Left cardiac atrium (tissue), 4 donors: ENCODE results near the gene ENTPD8. TPM values are rescaled to one million over a fixed set of nuclear protein-coding genes. Genes with fewer than 3 reads are reported as not detected.
A peak's percentile ranks its signal among the peaks of the same experiment; 100 is the strongest.
"Not testable (repeated sequence)": the region's sequence is repeated elsewhere in the genome, so short reads cannot be mapped to it uniquely, and the experiment has no call there.

ENCODE experiments used
- ATAC-seq, 2 donors: fragments of 200-7000 bp; cut with Tn5 transposase; one replicate each; pipeline ENCODE4 v1.9.1; 2020; ENCODE audit warnings: mild to moderate bottlenecking in 2 of 2, moderate library complexity in 2 of 2
- DNase-seq: peaks from one replicate; pipeline ENCODE4 v3.0.0-alpha.2; 2020
- intact Hi-C, 2 donors: fragments of 100-400 bp; cut with DNase I; formaldehyde crosslinking; loops; one replicate each; pipeline versions ENCODE4 v1.14.1 to v1.15.1; 2022 to 2023
- total RNA-seq, 2 donors: library from RNA; stranded (reverse); fragmentation: NEBNext Ultra II Directional; extraction: Animal tissue kit (Norgen Biotek cat#: 25700); gene quantifications; one replicate each; pipeline ENCODE4 v1.2.1, GENCODE V29; 2021
- donor health status: DM: no; HTN: yes; CAD: no.
- donor health status: DM: no; HTN: yes; CAD: no; lungs with severe emphysema.
- donor health status: DM: yes; HTN: yes; CAD: no.
- donor health status: Dilated cardiomyopathy.

The ENTPD8 gene
- total RNA-seq, 2 donors from 2014 or later = not detected

DNA sequence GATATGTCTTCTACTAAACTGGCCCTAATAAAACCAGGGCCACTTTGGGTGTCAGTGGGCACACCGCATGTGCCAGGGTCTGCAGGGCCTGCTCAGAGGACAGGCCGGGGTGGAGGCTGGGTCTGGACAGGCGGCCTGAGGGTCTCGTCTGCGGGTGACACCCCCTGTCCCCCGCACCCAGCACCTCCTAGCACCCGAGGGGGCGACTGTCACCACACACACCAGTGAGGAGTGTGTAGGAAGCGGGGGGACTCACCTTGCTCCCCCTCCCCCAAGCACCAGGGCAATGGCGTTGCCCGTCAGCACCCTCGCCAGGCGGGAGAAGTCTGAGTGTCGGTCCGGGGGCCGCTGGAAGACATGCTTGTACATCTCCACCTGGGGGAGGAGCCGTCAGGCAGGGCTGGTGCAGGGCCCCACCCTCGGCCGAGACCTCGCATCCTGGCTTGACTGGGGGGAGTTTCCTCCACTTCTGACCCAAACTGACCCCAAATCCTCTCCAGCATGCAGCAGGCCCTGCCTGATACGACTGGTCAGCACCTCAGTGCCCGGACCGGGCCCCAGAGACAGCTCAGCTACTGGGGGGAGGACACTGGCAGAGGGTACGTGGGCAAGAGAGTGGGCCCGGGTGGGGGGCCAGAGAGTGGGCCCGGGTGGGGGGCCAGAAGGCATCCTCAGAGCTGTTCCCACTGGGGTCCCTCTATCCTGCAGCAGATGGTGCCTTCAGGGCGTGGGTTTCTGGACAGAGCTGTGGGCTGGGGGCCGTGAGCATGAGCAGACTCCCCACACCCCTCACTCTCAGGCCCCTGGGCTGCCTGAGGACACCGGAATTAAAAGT, 36.8 kb upstream of the ENTPD8 start:
- DNase-seq (peak; percentile 15), ATAC-seq (no peak)
- intact Hi-C loops = no loop called here

DNA sequence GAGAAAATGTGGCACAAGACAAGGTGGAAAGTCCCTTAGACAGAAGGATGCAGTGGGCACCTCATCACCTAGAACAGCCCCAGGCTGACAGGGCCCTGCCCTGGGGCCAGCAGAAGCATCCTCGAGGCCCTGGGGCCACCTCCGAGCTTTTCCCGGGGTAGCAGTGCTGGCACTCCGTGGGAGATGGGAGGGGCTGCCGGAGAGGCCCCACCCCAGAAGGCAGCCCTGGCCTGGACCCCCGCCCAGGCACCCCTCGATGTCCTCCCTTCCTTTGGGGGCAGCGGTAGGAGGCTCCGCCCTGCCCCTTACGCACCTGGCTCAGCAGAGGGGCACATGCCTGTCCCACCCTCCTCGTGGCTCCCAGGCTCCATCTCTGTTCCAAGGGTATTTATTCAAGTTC, 35.7 kb upstream of the ENTPD8 start:
- DNase-seq (peak; percentile 12), ATAC-seq (no peak)
- intact Hi-C loops = no loop called here

DNA sequence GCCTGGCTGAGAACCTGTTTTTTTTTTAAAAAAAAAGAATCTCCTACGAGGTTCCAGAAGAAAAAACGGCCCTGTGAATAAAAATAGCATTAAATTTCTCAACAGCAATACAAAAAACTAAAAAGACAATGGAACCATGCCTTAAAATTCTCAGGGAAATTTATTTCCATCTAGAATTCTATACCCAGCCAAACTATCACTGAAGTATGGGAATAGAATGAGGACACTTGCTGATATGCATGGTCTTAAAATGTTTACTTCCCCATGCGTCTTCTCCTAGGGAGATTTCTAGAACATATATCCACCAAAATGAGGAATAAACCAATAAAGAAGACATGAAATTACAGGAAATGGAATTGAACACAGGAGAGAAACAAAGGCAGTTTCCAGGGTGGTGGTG, 34.5 kb upstream of the ENTPD8 start:
- ATAC-seq = no peak
- intact Hi-C loops = no loop called here
- DNase-seq = no peak

DNA sequence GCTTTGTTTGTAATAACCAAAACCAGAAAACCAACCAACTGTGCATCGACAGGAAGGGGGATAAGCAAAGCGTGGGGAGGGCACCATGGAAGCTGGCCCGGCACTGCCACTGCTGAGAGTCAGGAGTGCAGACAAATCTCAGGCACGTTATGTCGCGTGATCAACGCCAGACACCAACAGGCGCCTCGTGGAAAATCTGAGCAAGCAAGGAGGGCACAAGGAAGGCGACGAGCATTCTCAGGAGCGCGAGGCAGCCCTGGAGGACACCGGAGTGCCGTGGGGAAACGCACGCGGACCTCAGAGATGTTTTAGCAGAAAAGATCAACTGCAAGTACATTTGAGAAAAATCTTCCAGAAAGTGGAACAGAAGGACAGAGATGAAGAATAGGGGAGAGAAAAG, 33.1 kb upstream of the ENTPD8 start:
- DNase-seq = peak; percentile 13
- ATAC-seq = no peak
- intact Hi-C loops = no loop called here

DNA sequence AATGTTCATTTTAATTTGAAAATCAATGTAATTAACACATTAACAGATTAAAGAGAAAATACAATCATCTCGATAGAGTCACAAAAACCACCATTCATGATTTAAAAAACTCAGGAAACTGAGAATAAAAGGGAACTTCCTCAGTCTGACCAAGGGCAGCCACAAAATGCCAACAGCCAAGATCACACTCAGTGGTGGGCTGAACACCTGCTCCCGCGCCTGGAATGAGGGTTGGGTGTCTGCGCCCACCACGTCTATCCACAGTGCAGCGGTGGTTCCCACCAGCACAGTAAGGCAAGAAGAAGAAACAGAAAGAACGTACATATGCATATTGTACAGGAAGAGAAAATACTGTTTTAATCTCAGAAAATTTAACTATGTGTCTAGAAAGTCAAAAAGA, 29.6 kb upstream of the ENTPD8 start:
- intact Hi-C loops = no loop called here
- DNase-seq (peak; percentile 2), ATAC-seq (no peak)

DNA sequence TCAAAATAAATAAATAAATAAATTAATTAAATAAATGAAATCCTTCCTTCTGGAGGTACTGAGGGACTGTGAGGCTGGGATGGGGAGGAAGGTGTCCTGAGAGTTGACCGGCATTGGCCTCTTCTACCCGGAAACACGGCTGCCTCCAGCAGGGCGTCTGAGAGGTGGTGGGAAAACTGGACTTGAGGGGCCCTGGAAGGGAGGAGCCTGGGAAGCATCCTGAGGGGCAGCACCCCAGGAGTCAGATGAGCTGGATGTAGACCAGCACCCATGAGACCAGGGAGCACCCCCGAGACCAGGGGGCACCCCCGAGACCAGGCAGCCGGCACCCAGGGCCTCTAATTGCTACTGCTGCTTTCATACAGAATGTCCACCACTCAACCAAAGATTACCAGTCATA, 26.7 kb upstream of the ENTPD8 start:
- peak; percentile 2 for DNase-seq

DNA sequence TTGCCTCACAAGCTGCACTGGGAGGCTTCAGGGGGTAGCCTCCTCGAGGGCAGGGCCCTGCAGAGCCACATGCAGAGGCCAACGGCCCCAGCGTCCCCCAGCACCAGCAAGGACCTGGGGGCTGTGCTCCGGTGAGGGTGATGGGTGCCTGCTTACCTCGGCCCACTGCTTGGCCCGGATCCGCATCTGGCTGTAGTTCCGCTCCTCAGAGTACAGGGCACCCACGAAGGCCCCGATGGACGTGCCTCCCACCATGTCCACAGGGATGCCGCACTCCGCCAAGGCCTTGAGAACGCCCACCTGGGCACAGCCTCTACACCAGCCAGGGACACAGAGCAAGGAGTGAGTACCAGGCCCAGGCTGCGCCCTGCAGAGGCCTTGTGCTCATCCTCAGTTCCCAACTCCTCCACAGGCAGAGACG, 26.0 kb upstream of the ENTPD8 start:
- ATAC-seq = no peak
- intact Hi-C loops = no loop called here
- peak; percentile 17 for DNase-seq

More for the DNA sequence above, 26.7 kb upstream of the ENTPD8 start:
- intact Hi-C loops = no loop called here
- ATAC-seq = no peak

DNA sequence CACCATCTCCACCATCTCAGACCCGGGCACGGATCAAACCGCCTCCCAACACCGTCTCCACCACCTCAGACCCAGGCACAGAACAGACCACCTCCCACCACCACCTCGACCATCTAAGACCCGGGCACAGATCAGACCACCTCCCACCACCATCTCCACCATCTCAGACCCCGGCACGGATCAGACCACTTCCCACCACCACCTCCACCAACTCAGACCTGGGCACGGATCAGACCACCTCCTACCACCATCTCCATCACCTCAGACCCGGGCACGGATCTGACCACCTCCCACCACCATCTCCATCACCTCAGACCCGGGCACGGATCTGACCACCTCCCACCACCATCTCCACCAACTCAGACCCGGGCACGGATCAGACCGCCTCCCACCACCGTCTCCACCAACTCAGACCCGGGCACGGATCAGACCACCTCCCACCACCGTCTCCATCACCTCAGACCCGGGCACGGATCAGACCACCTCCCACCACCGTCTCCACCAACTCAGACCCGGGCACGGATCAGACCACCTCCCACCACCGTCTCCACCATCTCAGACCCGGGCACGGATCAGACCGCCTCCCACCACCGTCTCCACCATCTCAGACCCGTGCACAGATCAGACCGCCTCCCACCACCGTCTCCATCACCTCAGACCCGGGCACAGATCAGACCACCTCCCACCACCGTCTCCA, 25.4 kb upstream of the ENTPD8 start:
- DNase-seq = peak; percentile 5
- ATAC-seq, intact Hi-C loops: not testable (repeated sequence)

DNA sequence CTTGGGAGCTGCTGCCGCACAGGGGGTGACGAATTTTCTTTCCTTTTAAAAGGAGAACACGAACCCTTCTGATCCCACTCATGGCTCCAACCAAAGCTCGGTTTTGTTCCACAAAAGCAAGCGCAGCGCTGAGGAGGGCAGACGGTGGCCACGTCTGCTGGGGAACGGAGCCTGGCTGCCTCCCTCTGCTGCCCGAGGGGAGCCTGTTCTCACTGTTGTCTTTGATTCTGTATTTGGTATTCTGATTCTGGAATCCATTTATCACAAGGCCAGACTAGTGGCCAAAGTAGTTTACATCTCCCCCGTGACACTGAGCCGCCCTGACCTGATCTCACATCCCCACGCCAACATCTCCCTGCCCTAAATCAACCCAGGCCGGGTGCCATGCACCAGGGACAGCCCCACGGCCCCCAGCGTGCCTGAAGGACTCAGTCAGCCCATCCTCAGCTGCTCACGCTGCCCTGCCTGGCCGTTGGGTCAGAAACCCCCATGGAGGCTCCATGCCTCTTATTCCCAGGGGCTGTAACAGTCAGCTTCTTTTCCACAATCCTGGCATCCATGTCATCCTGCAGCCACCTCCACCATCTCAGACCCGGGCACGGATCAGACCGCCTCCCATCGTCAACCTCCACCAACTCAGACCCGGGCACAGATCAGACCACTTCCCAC, 24.7 kb upstream of the ENTPD8 start:
- intact Hi-C loops = no loop called here
- DNase-seq (peak; percentile 12), ATAC-seq (no peak)

DNA sequence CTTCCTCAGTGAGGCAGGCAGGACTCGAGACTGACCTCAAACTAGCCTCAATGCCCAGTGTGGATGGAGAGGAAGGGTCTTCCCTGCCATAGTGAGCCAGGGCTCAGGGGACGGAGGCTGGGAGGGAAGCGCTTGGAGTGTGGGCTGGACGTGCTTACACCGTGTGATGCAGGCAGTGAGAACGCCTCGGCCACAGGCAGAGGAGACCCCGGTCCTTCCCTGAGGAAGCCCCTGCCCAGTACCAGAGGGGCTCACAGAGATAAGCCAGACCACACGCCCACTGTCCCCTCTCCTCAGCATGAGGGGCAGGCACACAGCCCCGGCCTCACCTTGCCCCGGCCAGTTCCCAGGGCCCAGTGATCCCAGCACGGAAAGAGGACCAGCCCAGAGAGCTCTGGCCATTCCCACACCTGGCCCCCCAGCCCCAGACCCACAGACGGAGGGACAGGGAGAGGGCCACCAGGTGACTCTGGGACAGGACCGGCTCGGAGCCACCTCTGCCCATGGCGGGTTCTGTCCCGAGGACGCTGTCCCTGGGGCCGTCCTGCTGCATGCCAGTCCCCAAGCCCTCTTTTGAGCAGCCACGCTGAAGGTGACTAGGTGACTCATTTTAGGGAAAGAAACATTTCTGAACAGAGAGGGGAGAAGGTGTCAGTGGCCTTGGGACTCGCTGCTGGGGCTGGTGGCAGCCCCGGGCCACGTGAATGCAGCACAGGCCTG, 24.0 kb upstream of the ENTPD8 start:
- no peak for ATAC-seq
- peak; percentile 18 for DNase-seq
- intact Hi-C loops = no loop called here

DNA sequence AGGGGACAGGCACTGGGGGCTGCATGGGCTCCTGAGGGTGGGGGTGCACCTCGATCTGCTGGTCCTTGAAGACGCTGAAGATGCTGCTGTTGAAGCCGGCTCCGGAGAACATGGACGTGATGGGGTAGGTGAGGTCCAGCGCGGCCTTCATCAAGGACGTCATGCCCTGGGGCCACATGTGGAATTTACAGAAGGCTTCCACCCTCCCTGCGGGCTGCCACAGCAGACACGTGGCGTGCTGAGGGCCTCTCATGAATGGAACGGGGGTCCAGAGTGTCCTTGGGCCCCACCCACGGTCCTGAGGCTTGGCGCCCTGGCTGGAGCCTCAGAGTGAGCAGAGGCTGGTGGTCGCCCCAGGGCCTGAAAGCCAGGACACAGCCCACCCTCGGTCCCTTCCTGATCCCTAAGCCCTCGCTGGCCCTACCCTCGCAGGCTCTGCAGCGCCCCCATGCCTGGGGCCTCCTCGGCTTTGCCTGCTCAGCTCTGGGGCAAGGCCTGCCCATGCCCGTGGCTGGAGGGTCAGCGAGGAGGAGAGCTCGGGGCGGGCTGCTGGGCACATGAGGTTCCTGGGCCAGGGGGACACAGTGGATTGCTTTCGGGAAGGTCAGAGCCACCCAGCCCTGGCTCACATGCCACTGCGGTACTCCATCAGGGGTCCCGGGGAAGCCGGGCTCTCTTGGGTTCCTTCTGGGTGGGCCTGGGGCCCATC, 23.3 kb upstream of the ENTPD8 start:
- ATAC-seq (no peak), DNase-seq (peak; percentile 20)
- intact Hi-C loops = no loop called here

DNA sequence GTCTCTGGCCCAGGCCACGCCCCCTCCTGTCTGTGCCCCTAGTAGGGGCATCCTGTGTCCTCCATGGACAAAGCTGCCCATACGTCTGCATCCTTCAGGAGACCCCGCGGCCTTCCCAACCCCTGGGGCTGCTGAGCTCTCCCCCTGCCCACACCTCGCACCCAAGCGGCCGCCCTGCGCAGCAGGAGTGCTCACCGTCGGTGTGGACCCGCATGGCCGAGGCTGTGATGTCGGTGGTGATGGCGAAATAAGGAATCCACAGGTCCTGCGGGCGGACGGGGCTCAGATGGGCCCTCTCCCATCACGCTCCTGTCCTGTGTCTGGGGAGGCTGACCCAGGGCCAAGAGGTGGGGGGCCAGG, 22.8 kb upstream of the ENTPD8 start:
- intact Hi-C loops = no loop called here
- ATAC-seq (no peak), DNase-seq (peak; percentile 19)

DNA sequence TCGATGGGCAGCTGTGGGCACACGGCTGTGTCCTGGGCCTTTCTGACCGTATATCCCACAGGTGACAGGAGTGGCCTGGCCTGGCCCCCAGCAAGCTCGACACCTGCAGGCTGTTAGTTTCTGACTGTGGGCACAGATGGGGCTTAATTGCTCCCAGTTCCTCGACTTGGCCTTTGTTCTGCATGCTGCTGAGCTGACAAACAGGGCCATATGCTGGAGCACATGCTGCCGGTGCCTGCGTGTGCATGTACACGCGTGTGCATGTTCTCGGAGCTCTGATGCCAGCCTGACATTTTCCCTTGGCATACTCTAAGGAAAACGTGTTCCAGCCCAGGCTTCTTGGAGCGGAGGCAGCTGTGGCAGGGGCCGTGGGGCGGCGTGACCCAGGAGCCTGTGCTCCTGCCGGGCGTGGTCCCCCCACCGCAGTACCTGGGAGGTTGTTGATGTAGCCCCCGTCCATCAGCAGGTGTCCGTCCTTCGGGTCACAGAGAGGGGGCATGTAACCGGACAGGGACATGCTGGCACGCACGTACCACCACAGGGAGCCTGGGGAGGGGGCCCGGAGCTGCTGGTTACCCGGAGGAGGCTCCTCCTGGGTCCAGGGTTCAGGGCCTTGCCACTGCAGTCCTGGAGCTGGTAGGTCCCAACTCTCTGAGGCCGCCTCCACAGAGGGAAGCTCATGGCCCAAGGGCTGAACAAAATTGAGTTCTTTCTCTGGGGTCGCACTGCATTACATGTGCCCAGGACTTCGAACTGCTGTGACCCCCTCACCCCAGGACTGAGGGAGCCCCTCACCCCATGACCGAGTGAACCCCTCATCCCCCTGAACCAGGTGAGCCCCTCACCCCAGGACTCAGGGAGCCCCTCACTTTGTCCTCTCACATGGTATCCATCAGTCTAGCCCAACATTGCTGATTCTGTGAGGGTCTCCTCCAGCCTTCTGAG, 22.1 kb upstream of the ENTPD8 start:
- ATAC-seq = no peak
- intact Hi-C loops = no loop called here
- peak; percentile 17 for DNase-seq

DNA sequence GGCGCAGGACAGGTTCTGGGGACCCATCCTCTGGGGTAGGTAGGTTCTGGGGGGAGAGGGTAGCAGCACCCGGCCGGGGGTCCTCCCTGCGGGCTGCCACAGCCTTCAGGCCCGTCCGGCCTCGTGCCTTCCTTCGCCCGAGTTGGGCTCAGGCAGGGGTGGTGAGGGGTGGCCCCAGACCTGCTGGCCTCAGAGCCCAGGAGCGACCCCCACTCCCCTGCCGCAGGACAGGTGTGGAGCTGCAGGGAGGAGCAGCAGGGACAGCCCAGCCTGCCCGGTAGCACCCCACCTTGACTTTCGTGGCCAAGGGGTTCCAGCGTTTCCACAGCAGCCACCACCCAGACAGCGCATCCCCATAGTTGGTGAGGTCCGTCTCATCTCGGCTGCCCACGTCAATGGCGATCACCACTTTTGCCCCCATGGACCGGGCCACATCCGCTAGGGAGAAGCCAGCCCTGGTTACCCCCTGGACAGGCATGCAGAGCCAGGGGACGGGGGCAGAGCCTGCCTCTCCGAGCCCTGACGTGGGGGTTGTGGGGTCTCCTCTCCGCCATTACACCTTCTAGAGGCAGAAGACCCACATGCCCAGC, 21.3 kb upstream of the ENTPD8 start:
- ATAC-seq (no peak), DNase-seq (peak; percentile 19)
- intact Hi-C loops = no loop called here

DNA sequence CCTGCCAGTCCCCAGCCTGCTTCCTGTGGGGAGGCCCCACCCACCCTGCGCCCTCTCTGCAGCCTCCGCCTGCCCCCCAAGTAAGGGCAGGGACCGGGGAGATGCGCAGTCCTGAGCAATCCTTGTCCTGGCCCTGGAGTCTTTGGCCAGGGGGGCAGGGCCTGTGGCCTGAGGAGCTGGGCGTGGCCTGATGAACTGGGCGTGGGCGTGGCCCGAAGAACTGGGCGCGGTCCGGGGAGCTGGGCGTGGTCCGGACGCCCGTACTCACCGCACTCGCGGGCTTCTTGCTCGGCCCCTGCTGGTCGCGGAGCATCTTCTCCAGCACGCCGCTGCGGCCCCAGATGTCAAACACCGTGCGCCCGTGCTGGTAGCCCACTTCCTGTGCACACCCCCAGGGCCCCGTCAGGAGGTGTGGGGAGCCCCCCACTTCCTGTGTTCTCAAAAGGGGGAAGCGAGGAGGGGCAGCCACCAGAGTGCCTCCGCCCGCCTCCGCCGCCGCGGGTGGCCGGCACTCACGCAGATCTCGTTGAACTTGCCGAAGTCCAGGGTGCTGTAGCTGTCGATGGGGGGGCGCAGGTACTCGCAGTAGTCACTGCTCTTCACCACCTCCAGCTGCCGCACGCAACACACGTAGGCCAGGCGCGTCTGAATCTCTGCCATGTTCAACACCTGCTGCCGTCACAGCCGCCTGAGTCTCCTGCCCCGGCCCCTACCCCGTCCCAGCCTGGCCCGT, 20.7 kb upstream of the ENTPD8 start:
- DNase-seq = peak; percentile 72
- peak in 1 of 2 donors; percentile 18 for ATAC-seq
- intact Hi-C loops = no loop called here

DNA sequence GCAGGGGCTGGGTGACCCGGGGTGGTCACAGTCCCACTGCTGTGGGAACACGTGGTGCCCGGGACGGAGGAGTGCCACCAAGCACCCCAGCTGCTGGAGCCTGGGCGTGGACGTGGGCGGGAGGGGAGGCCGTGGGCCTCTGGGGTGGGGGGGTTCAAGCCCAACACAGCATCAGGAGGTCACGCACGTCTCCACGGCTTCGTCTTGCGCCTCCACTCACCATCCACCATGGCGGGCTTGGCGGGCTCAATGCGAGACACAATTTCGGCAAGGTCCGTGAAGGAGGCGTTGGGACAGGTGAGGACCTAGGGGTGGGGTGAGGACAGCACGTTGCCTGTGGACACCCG, 20.1 kb upstream of the ENTPD8 start:
- ATAC-seq = no peak
- no peak for DNase-seq
- intact Hi-C loops = no loop called here
